Stomach (tissue), 9 donors: Measurements from ENCODE around the gene ZBTB49. TPM values are rescaled to one million over a fixed set of nuclear protein-coding genes. Genes with fewer than 3 reads are reported as not detected.

Source experiments
- DNase-seq, 2 donors: peaks; one replicate each; pipeline versions ENCODE4 v3.0.0 to v3.0.0-alpha.2; 2013 to 2019
- H3K27ac ChIP-seq, 5 donors: fragments of 200-600 bp in 4 of 5; sonication (generic) in 4 of 5; one replicate each; pipeline ENCODE4 v1.5.1; 2013 to 2019; ENCODE audit warnings: mild to moderate bottlenecking in 1 of 5, moderate library complexity in 1 of 5
- H3K27me3 ChIP-seq, 3 donors: fragments of 200-600 bp; sonication (generic); one replicate each; pipeline ENCODE4 v1.5.1; 2017 to 2019; ENCODE audit warnings: mixed run types in 1 of 3
- H3K36me3 ChIP-seq, 4 donors: fragments of 200-600 bp; sonication (generic); 1 replicate in 3 of 4; 2 replicates in 1 of 4; pipeline ENCODE4 v1.5.1; 2016 to 2019
- H3K4me1 ChIP-seq, 4 donors: fragments of 200-600 bp; sonication (generic); one replicate each; pipeline ENCODE4 v1.5.1; 2016 to 2019
- H3K4me3 ChIP-seq, 4 donors: fragments of 200-600 bp; sonication (generic) in 3 of 4; one replicate each; pipeline ENCODE4 v1.5.1; 2016 to 2019; ENCODE audit warnings: mild to moderate bottlenecking in 1 of 4
- H3K9me3 ChIP-seq, 4 donors: fragments of 200-600 bp; sonication (generic); one replicate each; pipeline ENCODE4 v1.5.1; 2016 to 2019
- EP300 ChIP-seq: sonication (generic); formaldehyde crosslinking; IDR thresholded peaks from one replicate; pipeline ENCODE4 v1.6.1; 2017; ENCODE audit warnings: antibody characterized with exemption
- POLR2A ChIP-seq, 4 donors: fragments of 450-650 bp; IDR thresholded peaks; one replicate each; pipeline ENCODE4 v1.6.1; 2016; ENCODE audit warnings: antibody characterized with exemption in 4 of 4, control low read depth in 2 of 4, mild to moderate bottlenecking in 1 of 4, moderate library complexity in 1 of 4
- POLR2AphosphoS5 ChIP-seq, 3 donors: sonication (generic); formaldehyde crosslinking; IDR thresholded peaks; one replicate each; pipeline ENCODE4 v1.6.1; 2016; ENCODE audit warnings: antibody characterized with exemption in 3 of 3
- WGBS, 5 donors: extraction: QIAGEN DNeasy Blood & Tissue Kit in 3 of 5; methylation state at CpG; one replicate each; pipeline versions ENCODE4 v1.1.5 to v1.1.7; 2013 to 2018; 5-methylcytosine and 5-hydroxymethylcytosine counted together
- intact Hi-C: fragments of 100-400 bp; cut with DNase I; formaldehyde crosslinking; loops from one replicate; pipeline ENCODE4 v1.15.1; 2023; ENCODE audit warnings: low total_unique reads
- polyA plus RNA-seq, 3 donors: library from polyadenylated mRNA; stranded (reverse); fragments of 200-250 nt; gene quantifications; one replicate each; pipeline ENCODE4 v1.2.3, GENCODE V29; 2013
- total RNA-seq, 5 donors: library from RNA; depleted of rRNA; stranded (reverse); fragments of >200 nt; gene quantifications; one replicate each; pipeline versions ENCODE4 v1.1.0 to v1.2.3, GENCODE V29; 2014 to 2016
- TF ChIP-seq, protein P1 (sequence below), 7 experiments: fragments of 450-650 bp in 4 of 7; fragments of 200-600 bp in 3 of 7; sonication (generic) in 3 of 7; IDR thresholded peaks; one replicate each; pipeline ENCODE4 v1.5.1; 2016 to 2019; ENCODE audit warnings: antibody characterized with exemption in 7 of 7, control low read depth in 2 of 7, mild to moderate bottlenecking in 1 of 7
- donor health status: healthy with polysubstance abuse.
- donor health status: Bipolar disorder and iron deficiency.
- donor health status: healthy.

The ZBTB49 gene
- total and polyA plus RNA-seq, 8 donors, result 0.29 to 7.6 (median 2.7) TPM; not detected in 1

DNA sequence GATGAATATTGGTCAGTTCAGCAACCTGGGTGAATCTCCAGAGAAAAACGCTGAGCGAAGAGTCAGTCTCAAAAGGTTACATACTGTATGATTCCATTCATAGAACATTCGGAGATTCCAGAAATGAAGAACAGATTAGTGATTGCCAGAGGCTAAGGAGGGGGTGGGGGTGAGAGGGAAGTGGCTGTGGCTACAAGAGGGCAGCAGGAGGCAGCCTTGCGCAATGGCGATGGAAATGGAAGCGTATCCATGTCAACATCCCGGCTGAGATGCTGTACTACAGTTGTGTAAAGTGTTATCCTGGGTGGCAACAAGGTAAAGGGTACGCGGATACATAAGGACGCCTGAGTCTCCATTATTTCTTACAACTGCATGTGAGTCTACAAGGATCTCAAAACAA is 18.1 kb upstream of the ZBTB49 start:
- TF ChIP-seq POLR2A (IDR thresholded peaks at IDR 0.05) (no peak), EP300 (no peak), POLR2AphosphoS5 (IDR thresholded peaks at IDR 0.05) (no peak)
- TF ChIP-seq, protein P1, sequence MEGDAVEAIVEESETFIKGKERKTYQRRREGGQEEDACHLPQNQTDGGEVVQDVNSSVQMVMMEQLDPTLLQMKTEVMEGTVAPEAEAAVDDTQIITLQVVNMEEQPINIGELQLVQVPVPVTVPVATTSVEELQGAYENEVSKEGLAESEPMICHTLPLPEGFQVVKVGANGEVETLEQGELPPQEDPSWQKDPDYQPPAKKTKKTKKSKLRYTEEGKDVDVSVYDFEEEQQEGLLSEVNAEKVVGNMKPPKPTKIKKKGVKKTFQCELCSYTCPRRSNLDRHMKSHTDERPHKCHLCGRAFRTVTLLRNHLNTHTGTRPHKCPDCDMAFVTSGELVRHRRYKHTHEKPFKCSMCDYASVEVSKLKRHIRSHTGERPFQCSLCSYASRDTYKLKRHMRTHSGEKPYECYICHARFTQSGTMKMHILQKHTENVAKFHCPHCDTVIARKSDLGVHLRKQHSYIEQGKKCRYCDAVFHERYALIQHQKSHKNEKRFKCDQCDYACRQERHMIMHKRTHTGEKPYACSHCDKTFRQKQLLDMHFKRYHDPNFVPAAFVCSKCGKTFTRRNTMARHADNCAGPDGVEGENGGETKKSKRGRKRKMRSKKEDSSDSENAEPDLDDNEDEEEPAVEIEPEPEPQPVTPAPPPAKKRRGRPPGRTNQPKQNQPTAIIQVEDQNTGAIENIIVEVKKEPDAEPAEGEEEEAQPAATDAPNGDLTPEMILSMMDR (IDR thresholded peaks at IDR 0.05), result no peak
- no peak for DNase-seq
- Histone ChIP-seq H3K27ac (no peak overlapping the region), H3K4me1 (no peaks in the 10 kb centered on the region), H3K4me3 (no peak overlapping the region), H3K36me3 (peaks cover 16 to 97% (median 93%) of the 10 kb centered on the region in 4 donors), H3K9me3 (no peaks in the 10 kb centered on the region), H3K27me3 (no peaks in the 10 kb centered on the region)
- WGBS, 5 donors, result 83 to 91% (median 90%) methylated on average over 10 of the region's 10 CpGs
- intact Hi-C loops, result no loop called here

DNA sequence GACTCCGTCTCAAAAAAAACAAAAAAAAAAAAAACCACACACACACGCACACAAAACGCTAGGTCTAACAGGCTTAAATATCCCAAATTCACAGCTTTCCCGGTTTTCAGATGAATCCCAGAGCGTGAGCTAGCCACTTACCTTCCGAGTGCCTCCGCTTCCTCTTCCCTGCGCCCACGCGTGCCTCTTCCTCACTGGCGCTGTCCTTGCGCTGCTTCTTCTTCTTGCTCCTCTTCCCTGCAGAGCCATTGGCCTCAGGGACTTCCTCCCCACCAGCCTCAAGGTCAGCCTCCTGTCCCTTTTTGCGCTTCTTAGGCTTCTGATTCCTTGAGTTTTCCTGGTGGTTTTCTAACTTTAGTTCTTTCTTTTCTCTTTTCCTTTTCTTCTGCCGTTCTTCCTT is 15.8 kb upstream of the ZBTB49 start:
- Histone ChIP-seq H3K4me1 (no peaks in the 10 kb centered on the region), H3K27ac (no peak overlapping the region), H3K4me3 (no peak overlapping the region), H3K9me3 (no peaks in the 10 kb centered on the region), H3K27me3 (no peaks in the 10 kb centered on the region), H3K36me3 (peaks cover 21 to 97% (median 95%) of the 10 kb centered on the region in 4 donors)
- intact Hi-C loops, result no loop called here
- 92 to 95% (median 94%) methylated on average over 13 to 14 of the region's 14 CpGs for WGBS, 5 donors
- TF ChIP-seq POLR2AphosphoS5 (IDR thresholded peaks at IDR 0.05) (no peak), POLR2A (IDR thresholded peaks at IDR 0.05) (no peak), EP300 (no peak)
- TF ChIP-seq, protein P1 (IDR thresholded peaks at IDR 0.05), result no peak
- no peak for DNase-seq

DNA sequence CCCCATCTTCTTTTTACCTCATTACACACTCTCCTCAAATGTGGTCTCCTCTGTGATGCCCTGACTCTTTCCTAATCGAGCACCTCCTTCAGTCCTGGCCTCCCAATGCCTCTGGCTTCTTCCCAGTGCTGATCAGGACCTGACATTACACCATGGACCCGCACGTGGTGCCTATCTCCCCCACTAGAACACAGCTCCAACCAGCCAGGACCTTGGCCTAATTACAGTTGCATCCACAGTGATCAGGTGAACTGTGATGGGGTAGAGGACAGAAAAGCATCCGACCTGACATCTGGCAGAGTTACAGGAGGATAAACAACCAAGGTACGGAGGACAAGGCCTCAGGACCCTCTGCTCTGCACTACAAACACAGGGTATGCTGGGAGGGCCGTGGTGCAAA is 12.5 kb upstream of the ZBTB49 start:
- H3K4me3 ChIP-seq, result no peak overlapping the region
- no peaks in the 10 kb centered on the region for H3K27me3 ChIP-seq
- TF ChIP-seq, protein P1 (IDR thresholded peaks at IDR 0.05), result no peak
- TF ChIP-seq POLR2A (IDR thresholded peaks at IDR 0.05) (no peak), POLR2AphosphoS5 (IDR thresholded peaks at IDR 0.05) (no peak), EP300 (no peak)
- H3K27ac ChIP-seq, result no peak overlapping the region
- 73 to 88% (median 76%) methylated on average over 6 of the region's 6 CpGs for WGBS, 5 donors
- peaks cover 29 to 100% (median 100%) of the 10 kb centered on the region in 4 donors for H3K36me3 ChIP-seq
- H3K4me1 ChIP-seq, result no peaks in the 10 kb centered on the region
- DNase-seq, result no peak
- intact Hi-C loops, result no loop called here
- H3K9me3 ChIP-seq, result no peaks in the 10 kb centered on the region

DNA sequence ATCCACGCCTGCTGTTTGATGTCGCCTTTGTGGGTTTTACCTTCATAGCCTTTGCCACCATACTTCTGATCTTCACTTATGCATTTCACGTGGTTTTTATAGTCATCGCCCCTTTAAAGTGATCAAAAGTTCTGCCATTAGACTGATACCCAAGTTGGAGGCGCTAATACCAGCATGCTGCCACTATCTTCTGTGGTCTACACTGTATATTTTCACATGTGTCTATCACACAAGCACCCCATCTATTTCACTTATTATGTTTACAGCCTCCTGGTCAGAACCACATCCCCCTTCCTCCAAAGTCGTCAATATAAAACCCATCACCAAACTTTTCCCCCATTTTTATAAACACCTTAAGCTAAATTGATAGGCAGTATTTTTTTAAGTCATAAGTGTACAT is 8.3 kb upstream of the ZBTB49 start:
- Histone ChIP-seq H3K9me3 (no peaks in the 10 kb centered on the region), H3K4me1 (no peaks in the 10 kb centered on the region), H3K36me3 (peaks cover 20 to 96% (median 88%) of the 10 kb centered on the region in 4 donors), H3K27ac (no peak overlapping the region), H3K4me3 (no peak overlapping the region), H3K27me3 (no peaks in the 10 kb centered on the region)
- TF ChIP-seq POLR2A (IDR thresholded peaks at IDR 0.05) (no peak), EP300 (no peak), POLR2AphosphoS5 (IDR thresholded peaks at IDR 0.05) (no peak)
- TF ChIP-seq, protein P1 (IDR thresholded peaks at IDR 0.05), result no peak
- intact Hi-C loops, result no loop called here
- 77 to 97% (median 93%) methylated on average over 6 of the region's 6 CpGs for WGBS, 5 donors
- DNase-seq, result no peak
